GM23248 (cell line): ENCODE results near the gene FAM43A. TPM values are rescaled to one million over a fixed set of nuclear protein-coding genes. Genes with fewer than 3 reads are reported as not detected.
A peak's percentile ranks its signal among the peaks of the same experiment; 100 is the strongest.

Experiments
- DNase-seq: peaks from one replicate; pipeline ENCODE4 v3.0.0-alpha.2; 2015
- H2AFZ ChIP-seq: fragments of 200-600 bp; sonication (generic); 2 replicates; pipeline ENCODE4 v1.6.1; 2016; ENCODE audit warnings: antibody characterized with exemption
- H3F3A ChIP-seq: fragments of 200-600 bp; sonication (generic); 2 replicates; pipeline ENCODE4 v1.6.1; 2016; ENCODE audit warnings: mild to moderate bottlenecking, antibody characterized with exemption, mixed run types; ENCODE audit not compliant: insufficient read depth
- H3K27ac ChIP-seq: fragments of 200-600 bp; sonication (generic); 2 replicates; pipeline ENCODE4 v1.5.1; 2016; ENCODE audit warnings: mild to moderate bottlenecking
- H3K27me3 ChIP-seq: fragments of 200-600 bp; sonication (generic); replicated peaks from 2 replicates; pipeline ENCODE4 v1.6.1; 2016; ENCODE audit warnings: mild to moderate bottlenecking; ENCODE audit not compliant: insufficient read depth
- H3K36me3 ChIP-seq: fragments of 200-600 bp; sonication (generic); 2 replicates; pipeline ENCODE4 v1.6.1; 2016; ENCODE audit warnings: low read depth, mild to moderate bottlenecking
- H3K4me1 ChIP-seq: fragments of 200-600 bp; sonication (generic); 2 replicates; pipeline ENCODE4 v1.6.1; 2016; ENCODE audit warnings: mild to moderate bottlenecking; ENCODE audit not compliant: insufficient read depth
- H3K4me2 ChIP-seq: fragments of 200-600 bp; sonication (generic); one replicate; pipeline ENCODE4 v1.6.1; 2016; ENCODE audit warnings: mild to moderate bottlenecking; ENCODE audit not compliant: unreplicated experiment
- H3K4me3 ChIP-seq: fragments of 200-600 bp; sonication (generic); 2 replicates; pipeline ENCODE4 v1.5.1; 2016; ENCODE audit warnings: mild to moderate bottlenecking
- H3K79me2 ChIP-seq: fragments of 200-600 bp; sonication (generic); 2 replicates; pipeline ENCODE4 v1.6.1; 2016; ENCODE audit warnings: mild to moderate bottlenecking; ENCODE audit not compliant: insufficient read depth
- H3K9ac ChIP-seq: fragments of 200-600 bp; sonication (generic); 2 replicates; pipeline ENCODE4 v1.6.1; 2016; ENCODE audit warnings: mild to moderate bottlenecking
- H3K9me2 ChIP-seq: fragments of 200-600 bp; sonication (generic); 2 replicates; pipeline ENCODE4 v1.6.1; 2016; ENCODE audit warnings: mixed run types, mild to moderate bottlenecking, moderate library complexity; ENCODE audit not compliant: insufficient read depth
- H3K9me3 ChIP-seq: fragments of 200-600 bp; sonication (generic); one replicate; pipeline ENCODE4 v1.6.1; 2017; ENCODE audit warnings: low read depth
- H4K20me1 ChIP-seq: fragments of 200-600 bp; sonication (generic); 2 replicates; pipeline ENCODE4 v1.6.0; 2016; ENCODE audit not compliant: insufficient read depth
- EZH2 ChIP-seq: fragments of 200-600 bp; sonication (generic); IDR thresholded peaks from 2 replicates; pipeline ENCODE4 v1.6.1; 2018; ENCODE audit warnings: antibody characterized with exemption, mild to moderate bottlenecking; ENCODE audit not compliant: insufficient read depth, poor library complexity, severe bottlenecking
- EZH2phosphoT487 ChIP-seq: fragments of 200-600 bp; sonication (generic); IDR thresholded peaks from 2 replicates; pipeline ENCODE4 v1.6.1; 2018; ENCODE audit warnings: antibody characterized with exemption, moderate library complexity, mild to moderate bottlenecking, low read depth; ENCODE audit not compliant: insufficient read depth
- WGBS, 2 experiments: methylation state at CpG; one replicate each; pipeline ENCODE4 v1.1.6; 2015 to 2017; ENCODE audit warnings: low lambda C conversion rate in 2 of 2, low coverage in 1 of 2; ENCODE audit errors: missing lambda C conversion rate in 2 of 2; 5-methylcytosine and 5-hydroxymethylcytosine counted together
- in situ Hi-C: fragments of 300-500 bp; cut with MboI; formaldehyde crosslinking; loops from 2 replicates; pipeline ENCODE4 v1.15.0; 2020
- polyA plus RNA-seq: library from polyadenylated mRNA; unstranded; fragments of >200 nt; fragmentation: Nextera tagmentation; extraction: Ambion mirVana; gene quantifications from 2 replicates; pipeline ENCODE4 v1.2.1, GENCODE V29; 2016
- total RNA-seq: library from RNA; depleted of rRNA; stranded (reverse); fragments of >200 nt; shearing (Covaris generic); gene quantifications from 2 replicates; pipeline ENCODE4 v1.2.3, GENCODE V29; 2014; rRNA removed

Gene FAM43A
- 19.0 and 23.0 TPM in 2 replicates for total RNA-seq
- polyA plus RNA-seq, result 8.0 and 8.8 TPM in 2 replicates

DNA sequence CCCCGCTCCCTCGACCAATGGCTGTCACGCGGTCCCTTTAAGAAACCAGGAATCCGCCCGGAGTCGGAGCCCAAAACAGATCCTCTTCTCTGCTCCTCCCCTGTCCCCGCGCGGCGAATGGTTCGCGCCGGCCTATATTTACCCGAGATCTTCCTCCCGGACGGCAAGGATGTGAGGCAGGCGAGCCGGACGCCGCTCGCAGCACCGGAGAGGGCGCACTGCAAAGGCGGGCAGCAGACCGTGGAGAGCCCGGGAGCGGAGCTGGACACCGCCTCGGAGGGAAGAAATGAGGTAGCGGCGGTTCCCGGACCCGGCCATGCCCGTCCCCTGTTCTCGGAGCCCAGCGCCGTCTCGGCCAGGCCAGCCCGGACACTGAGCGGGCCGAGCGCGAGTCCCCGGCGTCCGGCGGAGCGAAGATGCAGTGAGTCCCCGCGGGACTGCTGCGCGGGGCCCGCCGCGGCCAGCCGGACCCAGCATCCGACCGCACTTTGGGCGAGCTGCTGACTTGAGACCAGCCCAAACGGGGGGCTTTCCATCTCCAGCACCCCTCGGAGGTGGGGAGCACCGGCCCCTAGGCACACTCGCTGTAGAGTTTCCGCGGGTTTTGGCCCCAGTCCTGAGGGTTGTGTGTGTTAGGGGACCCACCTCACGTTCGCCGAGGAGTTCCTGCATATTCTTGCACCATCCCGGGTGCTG is at the start of gene FAM43A:
FAM43A (plus strand) TSS at position 166 of the 696 bp plus-strand sequence. CDS start 944 bp downstream, outside the sequence.
- peaks cover 31% of the 10 kb centered on the region for H3K4me1 ChIP-seq
- H3K27me3 ChIP-seq, result no peaks in the 10 kb centered on the region
- H3K4me2 ChIP-seq, result peak within 1 kb of the TSS; percentile 96
- no peaks in the 10 kb centered on the region for H3K79me2 ChIP-seq
- DNase-seq, result peak; percentile 95
- peaks cover 18% of the 10 kb centered on the region for H3F3A ChIP-seq
- WGBS, 2 experiments, result 1% methylated on average over 63 to 68 of the region's 70 CpGs
- H3K4me3 ChIP-seq, result peak within 1 kb of the TSS; percentile 82
- H2AFZ ChIP-seq, result peak within 1 kb of the TSS; percentile 87
- no peaks in the 10 kb centered on the region for H4K20me1 ChIP-seq
- H3K9me3 ChIP-seq, result no peaks in the 10 kb centered on the region
- no peaks in the 10 kb centered on the region for H3K9me2 ChIP-seq
- H3K27ac ChIP-seq, result peak within 1 kb of the TSS; percentile 30; the same call in 1 of the 2 replicates
- peak within 1 kb of the TSS; percentile 70 for H3K9ac ChIP-seq
- in situ Hi-C loops, result loop anchor here (5.0 to 10.0 kb wide), 2 partner anchors 419 to 581 kb away; no protein-coding TSS in a partner anchor
- no peak for TF ChIP-seq EZH2phosphoT487
- no peak for TF ChIP-seq EZH2
- no peaks in the 10 kb centered on the region for H3K36me3 ChIP-seq

- in situ Hi-C loops, result no loop called here
- DNase-seq, result peak; percentile 40
- TF ChIP-seq EZH2phosphoT487, result no peak
Observed at GRCh38 chr3:194637066-194637465, 48.6 kb upstream of the FAM43A start.

DNA sequence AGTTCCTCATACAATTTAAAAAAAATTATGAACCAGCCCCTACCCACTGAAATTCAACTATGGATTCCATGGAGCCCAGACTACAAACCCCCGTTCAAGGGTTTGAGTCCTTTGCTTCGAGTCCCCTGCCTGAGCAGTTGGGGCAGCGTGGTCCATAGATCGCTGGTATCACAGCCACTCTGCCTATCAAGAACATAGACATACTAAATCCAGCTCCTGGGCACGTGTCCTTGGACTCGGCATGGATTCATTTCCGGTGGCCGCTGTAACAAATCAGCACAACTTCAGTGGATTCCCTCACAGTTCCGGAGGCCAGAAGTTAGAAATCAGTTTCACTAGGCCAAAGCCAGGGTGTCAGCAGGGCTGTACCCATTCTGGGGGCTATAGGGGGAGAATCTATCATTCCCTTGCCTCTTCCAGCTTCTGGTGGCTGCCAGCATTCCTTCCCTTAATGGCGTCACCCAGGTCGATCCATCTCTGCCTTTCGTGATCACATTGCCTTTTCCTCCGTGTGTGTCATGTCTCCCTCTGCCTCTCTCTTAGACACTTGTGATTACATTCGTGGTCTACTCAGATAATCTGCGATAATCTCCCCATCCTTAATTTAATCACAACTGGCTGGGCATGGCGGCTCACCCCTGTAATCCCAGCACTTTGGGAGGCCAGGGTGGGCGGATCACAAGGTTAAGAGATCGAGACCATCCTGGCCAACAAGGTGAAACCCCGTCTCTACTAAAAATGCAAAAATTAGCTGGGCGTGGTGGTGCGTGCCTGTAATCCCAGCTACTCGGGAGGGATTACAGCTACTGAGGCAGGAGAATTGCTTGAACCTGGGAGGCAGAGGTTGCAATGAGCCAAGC is 47.9 kb upstream of the FAM43A start:
- H3K4me3 ChIP-seq, result no peak overlapping the region
- peaks cover 12% of the 10 kb centered on the region for H3K4me1 ChIP-seq
- H3K27me3 ChIP-seq, result no peaks in the 10 kb centered on the region
- H3K4me2 ChIP-seq, result no peak overlapping the region
- no peak overlapping the region for H2AFZ ChIP-seq
- H3K79me2 ChIP-seq, result peaks cover 17% of the 10 kb centered on the region; the same call in 1 of the 2 replicates
- no peak overlapping the region for H3K27ac ChIP-seq
- peaks cover 12% of the 10 kb centered on the region; the same call in 1 of the 2 replicates for H3K36me3 ChIP-seq
- WGBS, 2 experiments, result 90 to 94% methylated on average over 22 of the region's 22 CpGs
- DNase-seq, result no peak
- H3F3A ChIP-seq, result peaks cover 29% of the 10 kb centered on the region
- in situ Hi-C loops, result no loop called here
- no peaks in the 10 kb centered on the region for H4K20me1 ChIP-seq
- no peaks in the 10 kb centered on the region for H3K9me3 ChIP-seq
- no peak overlapping the region for H3K9ac ChIP-seq
- H3K9me2 ChIP-seq, result no peaks in the 10 kb centered on the region
- no peak for TF ChIP-seq EZH2
- TF ChIP-seq EZH2phosphoT487, result no peak

More at GRCh38 chr3:194637066-194637465, 48.6 kb upstream of the FAM43A start:
- Histone ChIP-seq H3K9ac (no peak overlapping the region), H3K27ac (no peak overlapping the region), H3K4me3 (no peak overlapping the region), H3K4me1 (peaks cover 12% of the 10 kb centered on the region), H3K36me3 (peaks cover 10% of the 10 kb centered on the region; the same call in 1 of the 2 replicates), H3F3A (peaks cover 29% of the 10 kb centered on the region), H4K20me1 (no peaks in the 10 kb centered on the region), H3K9me3 (no peaks in the 10 kb centered on the region), H2AFZ (no peak overlapping the region), H3K9me2 (no peaks in the 10 kb centered on the region), H3K79me2 (peaks cover 20% of the 10 kb centered on the region), H3K4me2 (no peak overlapping the region), H3K27me3 (no peaks in the 10 kb centered on the region)
- WGBS, 2 experiments, result 69 to 72% methylated on average over 3 of the region's 3 CpGs

DNA sequence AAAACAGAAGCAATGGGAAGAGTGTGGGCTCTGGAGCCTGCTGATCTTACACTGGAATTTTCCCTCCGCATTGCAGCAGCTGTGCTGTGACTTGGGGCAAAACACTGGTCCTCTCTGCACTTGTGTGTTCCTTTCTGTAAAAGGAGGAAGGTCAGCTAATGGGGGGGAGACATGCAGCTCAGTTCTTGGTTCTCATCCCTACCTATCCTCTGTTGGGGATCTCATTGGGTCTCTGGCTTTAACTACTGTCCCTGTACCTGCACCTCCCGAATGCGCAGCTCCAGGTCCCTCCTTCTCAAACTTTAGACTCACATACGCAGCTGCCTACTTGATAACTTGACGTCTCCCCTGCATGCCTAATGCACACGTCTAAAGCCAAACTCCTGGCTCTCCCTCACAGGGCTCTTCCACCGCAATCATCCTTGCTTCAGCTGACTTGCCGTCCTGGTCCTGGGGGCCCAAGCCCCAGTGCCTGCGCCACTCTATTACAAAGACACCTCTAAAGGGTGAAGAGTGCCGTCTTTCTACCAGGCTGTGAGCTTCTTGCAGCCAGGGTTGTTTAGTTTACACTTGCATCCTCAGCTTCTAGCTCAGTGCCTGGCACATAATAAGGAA is 46.6 kb upstream of the FAM43A start:
- peaks cover 21% of the 10 kb centered on the region; the same call in 1 of the 2 replicates for H3K36me3 ChIP-seq

More for the DNA sequence above, 46.6 kb upstream of the FAM43A start:
- peaks cover 12% of the 10 kb centered on the region for H3K4me1 ChIP-seq
- H2AFZ ChIP-seq, result no peak overlapping the region
- H3F3A ChIP-seq, result peaks cover 29% of the 10 kb centered on the region
- no peak overlapping the region for H3K9ac ChIP-seq
- peaks cover 20% of the 10 kb centered on the region; the same call in 1 of the 2 replicates for H3K79me2 ChIP-seq
- no peaks in the 10 kb centered on the region for H3K9me2 ChIP-seq
- no peaks in the 10 kb centered on the region for H3K9me3 ChIP-seq
- 86 to 88% methylated on average over 10 of the region's 10 CpGs for WGBS, 2 experiments
- TF ChIP-seq EZH2, result no peak
- no peak for TF ChIP-seq EZH2phosphoT487
- no peak overlapping the region for H3K4me2 ChIP-seq
- H4K20me1 ChIP-seq, result no peaks in the 10 kb centered on the region
- in situ Hi-C loops, result no loop called here
- no peaks in the 10 kb centered on the region for H3K27me3 ChIP-seq
- H3K27ac ChIP-seq, result no peak overlapping the region
- no peak overlapping the region for H3K4me3 ChIP-seq
- DNase-seq, result no peak
